Measurements from ENCODE around the gene FLT3.

Gene FLT3

GRCh38 chr13:28002886-28003698 is 97.3 kb downstream of the FLT3 start:
- Histone ChIP-seq H3K79me2 (ENCODE audit: insufficient read depth, low read length) (no peaks in the 10 kb centered on the region), H3K36me3 (ENCODE audit: low read length) (no peaks in the 10 kb centered on the region), H3K27me3 (ENCODE audit: low read length) (no peaks in the 10 kb centered on the region), H3K4me3 (ENCODE audit: insufficient read depth, low read length, poor library complexity, severe bottlenecking) (no peak overlapping the region), H3K27ac (ENCODE audit: low read depth, low read length) (no peak overlapping the region), H3K4me2 (ENCODE audit: low read depth, low read length, poor library complexity, severe bottlenecking) (no peak overlapping the region), H4K20me1 (ENCODE audit: low read depth, low read length) (no peaks in the 10 kb centered on the region), H3K9me2 (replicated peaks; ENCODE audit: insufficient read depth, low read length) (no peaks in the 10 kb centered on the region), H3F3A (ENCODE audit: insufficient read depth) (peaks cover 4% of the 10 kb centered on the region; the same call in 1 of the 2 replicates), H3K9ac (ENCODE audit: low read length) (no peak overlapping the region), H3K9me3 (ENCODE audit: insufficient read depth, low read length) (no peaks in the 10 kb centered on the region), H2AFZ (ENCODE audit: low read depth, low read length, severe bottlenecking) (no peak overlapping the region)
- TF ChIP-seq CTCF (IDR thresholded peaks at IDR 0.05; ENCODE audit: insufficient read depth, low read length, poor library complexity, severe bottlenecking): no peak
- TF ChIP-seq EZH2phosphoT487 (conservative IDR thresholded peaks at IDR 0.05; ENCODE audit: low read length): no peak

GRCh38 chr13:28001837-28002473 is 98.4 kb downstream of the FLT3 start:
- Histone ChIP-seq H2AFZ (ENCODE audit: low read depth, low read length, severe bottlenecking) (no peak overlapping the region), H4K20me1 (ENCODE audit: low read depth, low read length) (no peaks in the 10 kb centered on the region), H3K4me2 (ENCODE audit: low read depth, low read length, poor library complexity, severe bottlenecking) (no peak overlapping the region), H3K9ac (ENCODE audit: low read length) (no peak overlapping the region), H3K9me3 (ENCODE audit: insufficient read depth, low read length) (no peaks in the 10 kb centered on the region), H3K79me2 (ENCODE audit: insufficient read depth, low read length) (no peaks in the 10 kb centered on the region), H3K9me2 (replicated peaks; ENCODE audit: insufficient read depth, low read length) (no peaks in the 10 kb centered on the region), H3K36me3 (ENCODE audit: low read length) (no peaks in the 10 kb centered on the region), H3K27ac (ENCODE audit: low read depth, low read length) (no peak overlapping the region), H3K27me3 (ENCODE audit: low read length) (no peaks in the 10 kb centered on the region), H3K4me3 (ENCODE audit: insufficient read depth, low read length, poor library complexity, severe bottlenecking) (no peak overlapping the region), H3F3A (ENCODE audit: insufficient read depth) (peaks cover 5% of the 10 kb centered on the region; the same call in 1 of the 2 replicates)
- TF ChIP-seq EZH2phosphoT487 (conservative IDR thresholded peaks at IDR 0.05; ENCODE audit: low read length) (no peak), CTCF (IDR thresholded peaks at IDR 0.05; ENCODE audit: insufficient read depth, low read length, poor library complexity, severe bottlenecking) (no peak)

- Histone ChIP-seq H3K4me3 (ENCODE audit: insufficient read depth, low read length, poor library complexity, severe bottlenecking) (no peak overlapping the region), H3K27ac (ENCODE audit: low read depth, low read length) (no peak overlapping the region), H3K79me2 (ENCODE audit: insufficient read depth, low read length) (no peaks in the 10 kb centered on the region), H4K20me1 (ENCODE audit: low read depth, low read length) (no peaks in the 10 kb centered on the region), H3K36me3 (ENCODE audit: low read length) (no peaks in the 10 kb centered on the region), H3K27me3 (ENCODE audit: low read length) (no peaks in the 10 kb centered on the region), H2AFZ (ENCODE audit: low read depth, low read length, severe bottlenecking) (no peak overlapping the region), H3K9ac (ENCODE audit: low read length) (no peak overlapping the region), H3F3A (ENCODE audit: insufficient read depth) (peaks cover 5% of the 10 kb centered on the region; the same call in 1 of the 2 replicates), H3K9me2 (replicated peaks; ENCODE audit: insufficient read depth, low read length) (no peaks in the 10 kb centered on the region), H3K9me3 (ENCODE audit: insufficient read depth, low read length) (no peaks in the 10 kb centered on the region), H3K4me2 (ENCODE audit: low read depth, low read length, poor library complexity, severe bottlenecking) (no peak overlapping the region)
- no peak for TF ChIP-seq EZH2phosphoT487 (conservative IDR thresholded peaks at IDR 0.05; ENCODE audit: low read length)
- no peak for TF ChIP-seq CTCF (IDR thresholded peaks at IDR 0.05; ENCODE audit: insufficient read depth, low read length, poor library complexity, severe bottlenecking)
Measured at GRCh38 chr13:28001049-28001448, 99.3 kb downstream of the FLT3 start.
